Breast epithelium (tissue), 3 donors: ENCODE measurements around the gene CPD.

Source experiments
- POLR2A ChIP-seq: fragments of 450-650 bp; IDR thresholded peaks from one replicate; pipeline ENCODE4 v1.6.1; 2016; ENCODE audit warnings: antibody characterized with exemption, mild to moderate bottlenecking, moderate library complexity
- POLR2AphosphoS5 ChIP-seq, 3 donors: sonication (generic); formaldehyde crosslinking; IDR thresholded peaks; one replicate each; pipeline ENCODE4 v1.6.1; 2017; ENCODE audit warnings: antibody characterized with exemption in 3 of 3
- TF ChIP-seq, protein P1 (sequence below), 3 donors: fragments of 450-650 bp; IDR thresholded peaks; one replicate each; pipeline ENCODE4 v1.5.1; 2016 to 2017; ENCODE audit warnings: antibody characterized with exemption in 3 of 3, mild to moderate bottlenecking in 3 of 3, moderate library complexity in 3 of 3

DNA sequence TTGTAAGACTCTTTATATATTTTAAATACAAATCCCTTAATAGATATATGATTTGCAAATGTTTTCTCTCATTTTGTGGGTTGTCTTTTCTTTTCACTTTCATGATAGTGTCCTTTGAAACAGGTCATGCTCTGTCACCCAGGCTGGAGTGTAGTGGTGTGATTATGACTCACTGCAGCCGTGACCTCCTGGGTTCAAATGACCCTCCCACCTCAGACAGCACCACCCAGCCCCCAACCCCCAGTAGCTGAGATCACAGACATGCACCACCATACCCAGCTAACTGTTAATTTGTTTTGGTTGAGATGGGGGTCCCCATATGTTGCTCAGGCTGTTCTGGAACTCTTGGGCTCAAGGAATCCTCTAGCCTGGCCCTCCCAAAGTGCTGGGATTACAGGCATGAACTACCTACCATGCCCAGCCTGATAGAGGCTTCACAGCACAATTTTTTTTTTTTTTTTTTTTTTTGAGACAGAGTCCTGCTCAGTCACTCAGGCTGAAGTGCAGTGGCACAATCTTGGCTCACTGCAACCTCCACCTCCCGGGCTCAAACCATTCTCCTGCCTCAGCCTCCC is 26.4 kb upstream of the CPD start:
- TF ChIP-seq, protein P1, sequence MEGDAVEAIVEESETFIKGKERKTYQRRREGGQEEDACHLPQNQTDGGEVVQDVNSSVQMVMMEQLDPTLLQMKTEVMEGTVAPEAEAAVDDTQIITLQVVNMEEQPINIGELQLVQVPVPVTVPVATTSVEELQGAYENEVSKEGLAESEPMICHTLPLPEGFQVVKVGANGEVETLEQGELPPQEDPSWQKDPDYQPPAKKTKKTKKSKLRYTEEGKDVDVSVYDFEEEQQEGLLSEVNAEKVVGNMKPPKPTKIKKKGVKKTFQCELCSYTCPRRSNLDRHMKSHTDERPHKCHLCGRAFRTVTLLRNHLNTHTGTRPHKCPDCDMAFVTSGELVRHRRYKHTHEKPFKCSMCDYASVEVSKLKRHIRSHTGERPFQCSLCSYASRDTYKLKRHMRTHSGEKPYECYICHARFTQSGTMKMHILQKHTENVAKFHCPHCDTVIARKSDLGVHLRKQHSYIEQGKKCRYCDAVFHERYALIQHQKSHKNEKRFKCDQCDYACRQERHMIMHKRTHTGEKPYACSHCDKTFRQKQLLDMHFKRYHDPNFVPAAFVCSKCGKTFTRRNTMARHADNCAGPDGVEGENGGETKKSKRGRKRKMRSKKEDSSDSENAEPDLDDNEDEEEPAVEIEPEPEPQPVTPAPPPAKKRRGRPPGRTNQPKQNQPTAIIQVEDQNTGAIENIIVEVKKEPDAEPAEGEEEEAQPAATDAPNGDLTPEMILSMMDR (IDR thresholded peaks at IDR 0.05) = no peak
- TF ChIP-seq POLR2A (no peak), POLR2AphosphoS5 (IDR thresholded peaks at IDR 0.05) (no peak)
